Osteoblast (primary cell): ENCODE data around the gene SUSD3. TPM values are rescaled to one million over a fixed set of nuclear protein-coding genes. Genes with fewer than 3 reads are reported as not detected.

Source experiments
- DNase-seq: peaks from one replicate; pipeline ENCODE4 v3.0.0; 2011; ENCODE audit warnings: low spot score, mixed read lengths; ENCODE audit not compliant: insufficient read length; ENCODE audit errors: missing footprints
- H2AFZ ChIP-seq: 2 replicates; pipeline ENCODE4 v1.6.0; 2011; ENCODE audit warnings: mild to moderate bottlenecking, low read length
- H3K27ac ChIP-seq: 2 replicates; pipeline ENCODE4 v1.5.1; 2011; ENCODE audit warnings: mild to moderate bottlenecking, low read depth, low read length, moderate library complexity
- H3K27me3 ChIP-seq: 2 replicates; pipeline ENCODE4 v1.6.0; 2012; ENCODE audit warnings: mild to moderate bottlenecking, control low read depth, inconsistent platforms, low read length, moderate library complexity; ENCODE audit not compliant: insufficient read depth
- H3K36me3 ChIP-seq: 2 replicates; pipeline ENCODE4 v1.5.1; 2011; ENCODE audit warnings: mild to moderate bottlenecking, low read length, control low read depth, moderate library complexity; ENCODE audit not compliant: insufficient read depth
- H3K4me1 ChIP-seq: 2 replicates; pipeline ENCODE4 v1.5.1; 2011; ENCODE audit warnings: mild to moderate bottlenecking, low read length, control low read depth, moderate library complexity; ENCODE audit not compliant: insufficient read depth
- H3K4me2 ChIP-seq: 2 replicates; pipeline ENCODE4 v1.6.0; 2011; ENCODE audit warnings: mild to moderate bottlenecking, low read length; ENCODE audit not compliant: insufficient read depth
- H3K4me3 ChIP-seq: fragments of 200-600 bp; sonication (generic); 3 replicates; pipeline ENCODE4 v1.5.1; 2012; ENCODE audit warnings: mild to moderate bottlenecking, low read length, inconsistent platforms; ENCODE audit not compliant: insufficient read depth
- H3K79me2 ChIP-seq: 2 replicates; pipeline ENCODE4 v1.6.0; 2012; ENCODE audit warnings: mild to moderate bottlenecking, low read length, control low read depth, inconsistent platforms; ENCODE audit not compliant: insufficient read depth
- H3K9me3 ChIP-seq: 2 replicates; pipeline ENCODE4 v1.5.1; 2011; ENCODE audit warnings: low read depth, low read length, control low read depth
- H4K20me1 ChIP-seq: 2 replicates; pipeline ENCODE4 v1.6.0; 2012; ENCODE audit warnings: mild to moderate bottlenecking, low read length, control low read depth; ENCODE audit not compliant: insufficient read depth
- total RNA-seq: library from RNA; depleted of rRNA; stranded (reverse); fragments of >200 nt; gene quantifications from 2 replicates; pipeline ENCODE4 v1.2.3, GENCODE V29; 2012
- TF ChIP-seq, protein P1 (sequence below): IDR thresholded peaks from 2 replicates; pipeline ENCODE4 v1.5.1; 2011; ENCODE audit warnings: mild to moderate bottlenecking, low read depth, low read length, moderate library complexity; ENCODE audit errors: extremely low read depth

The SUSD3 gene
- total RNA-seq, 1 donor = 0.36 TPM

DNA sequence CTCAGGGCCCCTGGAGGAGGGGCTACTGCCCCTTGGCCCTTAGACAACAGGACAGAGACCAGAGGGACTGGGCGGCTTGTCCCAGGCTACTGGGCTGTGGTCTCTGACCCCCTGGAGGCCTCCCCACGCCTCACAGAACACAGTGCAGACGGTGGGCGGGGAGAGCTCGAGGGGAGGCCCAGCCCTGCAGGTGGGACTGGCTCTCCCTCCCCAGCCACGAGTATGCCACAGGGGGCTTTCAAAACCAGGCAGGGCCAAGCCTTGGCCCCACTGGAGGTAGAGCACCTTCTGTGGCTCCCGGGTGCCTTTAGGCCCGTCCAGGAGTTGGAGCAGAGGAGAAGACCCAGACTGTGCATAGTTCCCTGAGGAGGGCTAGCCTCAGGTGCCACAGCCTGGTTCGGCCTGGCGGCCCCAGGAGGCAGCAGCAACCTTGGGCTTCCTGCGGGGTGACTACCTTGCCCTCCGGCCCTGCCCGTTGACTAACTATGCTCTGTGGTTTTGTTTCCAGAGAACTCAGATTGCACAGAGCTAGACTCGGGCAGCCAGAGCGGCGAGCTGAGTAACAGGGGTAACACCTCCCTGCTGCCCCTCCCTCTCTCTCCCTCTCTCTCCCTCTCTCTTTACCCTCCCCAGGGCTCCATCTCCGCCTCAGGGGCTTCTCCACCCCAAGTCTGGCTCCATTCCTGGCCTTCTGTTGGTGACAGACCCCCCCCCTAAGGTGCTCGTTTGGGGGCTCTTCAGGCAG, 53.0 kb downstream of the SUSD3 start:
- Histone ChIP-seq H3K27ac (no peak overlapping the region), H3K36me3 (peaks cover 19% of the 10 kb centered on the region), H3K79me2 (peaks cover 28% of the 10 kb centered on the region), H3K9me3 (no peaks in the 10 kb centered on the region), H3K4me3 (no peak overlapping the region), H2AFZ (no peak overlapping the region), H4K20me1 (peaks cover 24% of the 10 kb centered on the region), H3K27me3 (no peaks in the 10 kb centered on the region), H3K4me2 (no peak overlapping the region), H3K4me1 (peaks cover 5% of the 10 kb centered on the region)
- DNase-seq = peak; percentile 79
- TF ChIP-seq, protein P1, sequence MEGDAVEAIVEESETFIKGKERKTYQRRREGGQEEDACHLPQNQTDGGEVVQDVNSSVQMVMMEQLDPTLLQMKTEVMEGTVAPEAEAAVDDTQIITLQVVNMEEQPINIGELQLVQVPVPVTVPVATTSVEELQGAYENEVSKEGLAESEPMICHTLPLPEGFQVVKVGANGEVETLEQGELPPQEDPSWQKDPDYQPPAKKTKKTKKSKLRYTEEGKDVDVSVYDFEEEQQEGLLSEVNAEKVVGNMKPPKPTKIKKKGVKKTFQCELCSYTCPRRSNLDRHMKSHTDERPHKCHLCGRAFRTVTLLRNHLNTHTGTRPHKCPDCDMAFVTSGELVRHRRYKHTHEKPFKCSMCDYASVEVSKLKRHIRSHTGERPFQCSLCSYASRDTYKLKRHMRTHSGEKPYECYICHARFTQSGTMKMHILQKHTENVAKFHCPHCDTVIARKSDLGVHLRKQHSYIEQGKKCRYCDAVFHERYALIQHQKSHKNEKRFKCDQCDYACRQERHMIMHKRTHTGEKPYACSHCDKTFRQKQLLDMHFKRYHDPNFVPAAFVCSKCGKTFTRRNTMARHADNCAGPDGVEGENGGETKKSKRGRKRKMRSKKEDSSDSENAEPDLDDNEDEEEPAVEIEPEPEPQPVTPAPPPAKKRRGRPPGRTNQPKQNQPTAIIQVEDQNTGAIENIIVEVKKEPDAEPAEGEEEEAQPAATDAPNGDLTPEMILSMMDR = no peak

DNA sequence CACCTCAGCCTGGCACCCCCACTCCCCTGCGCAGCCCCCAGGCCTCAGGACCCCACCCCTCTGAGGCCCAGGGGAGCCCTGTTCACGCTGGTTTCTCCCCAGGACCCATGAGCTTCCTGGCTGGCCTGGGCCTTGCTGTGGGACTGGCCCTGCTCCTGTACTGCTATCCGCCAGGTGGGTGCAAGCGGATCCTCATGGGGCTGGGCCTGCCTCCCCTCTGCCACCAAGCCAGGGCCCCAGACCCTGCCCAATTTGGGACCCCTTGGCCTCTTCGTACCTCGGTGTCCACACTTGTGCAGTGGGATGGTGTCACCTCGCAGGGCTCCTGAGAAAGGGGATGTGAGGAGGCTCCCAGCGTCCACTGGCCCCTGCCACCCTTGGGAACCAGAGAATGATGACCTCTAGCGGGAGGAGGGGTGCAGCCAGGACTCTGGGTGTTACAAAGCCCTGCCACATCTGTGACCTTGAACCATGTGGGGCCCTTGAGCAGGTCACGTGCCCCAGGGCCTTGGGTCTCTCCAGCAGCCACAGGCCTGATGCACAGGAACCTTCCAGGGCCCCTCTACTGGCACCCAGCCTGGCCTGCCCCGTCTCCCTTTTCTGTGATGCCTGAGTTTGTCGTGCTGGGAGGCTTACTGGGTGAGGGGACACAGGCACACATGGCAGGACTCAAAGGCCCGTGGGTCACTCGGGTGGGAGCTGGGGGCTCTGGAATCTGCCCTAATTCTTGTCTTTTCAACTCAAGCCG, 53.8 kb downstream of the SUSD3 start:
- Histone ChIP-seq H3K4me3 (no peak overlapping the region), H4K20me1 (peaks cover 16% of the 10 kb centered on the region), H3K9me3 (no peaks in the 10 kb centered on the region), H3K4me2 (no peak overlapping the region), H3K27ac (no peak overlapping the region), H2AFZ (no peak overlapping the region), H3K79me2 (peaks cover 21% of the 10 kb centered on the region), H3K27me3 (no peaks in the 10 kb centered on the region), H3K4me1 (peaks cover 5% of the 10 kb centered on the region), H3K36me3 (peaks cover 19% of the 10 kb centered on the region)
- TF ChIP-seq, protein P1 = no peak
- peak; percentile 58 for DNase-seq

DNA sequence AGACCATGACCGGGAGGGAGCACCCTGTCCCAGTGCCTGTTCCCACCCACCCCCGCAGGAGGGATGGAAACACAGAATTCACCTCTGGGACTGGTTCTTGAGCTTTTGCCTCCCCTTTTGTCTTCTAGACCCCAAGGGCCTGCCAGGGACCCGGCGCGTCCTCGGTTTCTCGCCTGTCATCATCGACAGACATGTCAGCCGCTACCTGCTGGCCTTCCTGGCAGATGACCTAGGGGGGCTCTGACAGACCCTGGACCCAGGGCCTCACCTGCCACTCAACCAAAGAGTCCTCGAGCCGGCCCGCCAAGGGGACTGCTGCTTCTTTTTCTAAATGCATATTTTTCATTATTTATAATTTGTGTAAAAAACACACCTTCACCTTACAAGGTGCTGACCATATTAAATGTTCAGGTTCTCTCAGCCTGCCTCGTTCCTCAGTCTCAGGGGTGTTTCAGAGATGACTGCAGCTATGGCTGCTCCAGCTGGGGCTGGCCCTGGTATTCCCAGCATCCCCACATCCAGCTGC, 54.4 kb downstream of the SUSD3 start:
- no peaks in the 10 kb centered on the region for H3K9me3 ChIP-seq
- H4K20me1 ChIP-seq = peaks cover 12% of the 10 kb centered on the region
- H2AFZ ChIP-seq = no peak overlapping the region
- no peaks in the 10 kb centered on the region for H3K27me3 ChIP-seq
- DNase-seq = no peak
- H3K4me1 ChIP-seq = peaks cover 5% of the 10 kb centered on the region
- TF ChIP-seq, protein P1 = no peak
- H3K79me2 ChIP-seq = peaks cover 15% of the 10 kb centered on the region
- H3K4me3 ChIP-seq = no peak overlapping the region
- H3K4me2 ChIP-seq = no peak overlapping the region
- peaks cover 19% of the 10 kb centered on the region for H3K36me3 ChIP-seq
- no peak overlapping the region for H3K27ac ChIP-seq
